Peyer's patch (tissue), 4 donors: ENCODE results near the gene KDM8.

Source experiments
- CTCF ChIP-seq, 6 experiments: fragments of 450-650 bp in 4 of 6; fragments of 200-600 bp in 2 of 6; sonication (generic) in 1 of 6; IDR thresholded peaks; one replicate each; pipeline ENCODE4 v1.5.1; 2017 to 2019; ENCODE audit warnings: antibody characterized with exemption in 6 of 6, mild to moderate bottlenecking in 3 of 6, moderate library complexity in 1 of 6
- POLR2A ChIP-seq, 2 donors: fragments of 450-650 bp; IDR thresholded peaks; one replicate each; pipeline ENCODE4 v1.5.1; 2017; ENCODE audit warnings: antibody characterized with exemption in 2 of 2, mild to moderate bottlenecking in 2 of 2, moderate library complexity in 2 of 2

GRCh38 chr16:27226976-27227705 is 23.8 kb downstream of the KDM8 start:
- no peak for TF ChIP-seq POLR2A (IDR thresholded peaks at IDR 0.05)
- TF ChIP-seq CTCF (IDR thresholded peaks at IDR 0.05) = no peak
